Sigmoid colon (tissue), 4 donors: ENCODE measurements around the gene IFT43.

Source experiments
- CTCF ChIP-seq, 4 experiments: fragments of 450-650 bp in 3 of 4; fragments of 200-600 bp in 1 of 4; IDR thresholded peaks; one replicate each; pipeline ENCODE4 v1.5.1; 2016 to 2019; ENCODE audit warnings: antibody characterized with exemption in 4 of 4, mild to moderate bottlenecking in 3 of 4, moderate library complexity in 2 of 4
- EP300 ChIP-seq, 4 donors: sonication (generic); formaldehyde crosslinking; IDR thresholded peaks; one replicate each; pipeline ENCODE4 v1.6.1; 2017; ENCODE audit warnings: antibody characterized with exemption in 4 of 4

GRCh38 chr14:76113691-76114090 is 128.1 kb downstream of the IFT43 start:
- no peak for TF ChIP-seq CTCF (IDR thresholded peaks at IDR 0.05)
- no peak for TF ChIP-seq EP300 (IDR thresholded peaks at IDR 0.05)
